GM12878 (cell line): ENCODE data around the gene NOL4L.

Experiments
- CTCF ChIP-seq, 3 experiments: IDR thresholded peaks in 2 of 3; conservative IDR thresholded peaks in 1 of 3; 2 replicates each; pipeline ENCODE4 v1.5.1; 2011; ENCODE audit warnings: low read depth in 3 of 3, low read length in 3 of 3, mild to moderate bottlenecking in 3 of 3, control low read depth in 2 of 3, moderate library complexity in 2 of 3, inconsistent platforms in 1 of 3, mixed read lengths in 1 of 3; ENCODE audit not compliant: control insufficient read depth in 2 of 3, insufficient read depth in 1 of 3; ENCODE audit errors: extremely low read depth in 1 of 3
- EGR1 ChIP-seq, 2 experiments: IDR thresholded peaks; 1 replicate in 1 of 2; 2 replicates in 1 of 2; pipeline ENCODE4 v1.6.1; 2011 to 2012; ENCODE audit warnings: low read depth in 2 of 2, low read length in 2 of 2, borderline replicate concordance in 1 of 2, mild to moderate bottlenecking in 1 of 2, moderate library complexity in 1 of 2
- POLR2A ChIP-seq: IDR thresholded peaks from 2 replicates; pipeline ENCODE4 v1.6.1; 2011; ENCODE audit warnings: low read depth, mild to moderate bottlenecking, low read length
- SIN3A ChIP-seq: IDR thresholded peaks from 2 replicates; pipeline ENCODE4 v1.6.1; 2012; ENCODE audit warnings: low read depth, low read length, improper control_type of control experiment

GRCh38 chr20:32526541-32526940, 58.6 kb downstream of the NOL4L start:
- TF ChIP-seq CTCF (IDR thresholded peaks at IDR 0.05 in 2 of 3, conservative IDR thresholded peaks at IDR 0.05 in 1 of 3; ENCODE audit: control insufficient read depth in 2 of 3, extremely low read depth in 1 of 3, insufficient read depth in 1 of 3, low read depth in 3 of 3, low read length in 3 of 3) (no peak), POLR2A (no peak), EGR1 (IDR thresholded peaks at IDR 0.05; ENCODE audit: borderline replicate concordance in 1 of 2, low read depth in 2 of 2, low read length in 2 of 2) (no peak), SIN3A (no peak)
